AG20443 (cell line): ENCODE measurements around the gene TRAPPC6A.
A peak's percentile ranks its signal among the peaks of the same experiment; 100 is the strongest.

Experiments
- DNase-seq: peaks from one replicate; pipeline ENCODE4 v3.0.0; 2012; ENCODE audit warnings: low spot score, mixed read lengths

Gene TRAPPC6A

DNA sequence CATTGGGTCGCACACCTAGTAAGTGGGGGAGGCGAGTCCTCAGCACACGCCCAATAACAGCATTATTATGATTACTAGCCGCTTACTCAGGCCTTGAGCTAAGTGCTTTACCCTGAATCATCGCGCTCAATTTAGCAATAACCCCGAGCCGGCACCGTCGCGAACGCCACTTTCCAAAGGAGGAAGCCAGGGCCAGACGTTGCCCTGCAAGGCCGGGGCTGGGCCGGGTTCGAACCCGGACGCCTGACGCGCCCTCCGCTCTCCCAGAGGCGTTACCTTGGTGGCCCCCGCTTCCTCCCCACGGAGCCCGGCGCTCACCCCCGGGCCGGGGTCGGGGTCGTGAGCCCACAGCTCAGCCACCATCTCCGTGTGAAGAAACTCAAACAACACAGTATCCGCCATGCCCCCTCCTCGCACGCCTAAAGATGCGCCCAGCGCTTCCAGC lies at the start of gene TRAPPC6A:
Gene TRAPPC6A, minus strand, starts transcription at position 421 of the 445 bp plus-strand sequence. Its CDS starts 19 bp downstream, at position 402.
- peak; percentile 67 for DNase-seq

GRCh38 chr19:45224645-45225044 lies 46.6 kb upstream of the TRAPPC6A start:
- no peak for DNase-seq

DNA sequence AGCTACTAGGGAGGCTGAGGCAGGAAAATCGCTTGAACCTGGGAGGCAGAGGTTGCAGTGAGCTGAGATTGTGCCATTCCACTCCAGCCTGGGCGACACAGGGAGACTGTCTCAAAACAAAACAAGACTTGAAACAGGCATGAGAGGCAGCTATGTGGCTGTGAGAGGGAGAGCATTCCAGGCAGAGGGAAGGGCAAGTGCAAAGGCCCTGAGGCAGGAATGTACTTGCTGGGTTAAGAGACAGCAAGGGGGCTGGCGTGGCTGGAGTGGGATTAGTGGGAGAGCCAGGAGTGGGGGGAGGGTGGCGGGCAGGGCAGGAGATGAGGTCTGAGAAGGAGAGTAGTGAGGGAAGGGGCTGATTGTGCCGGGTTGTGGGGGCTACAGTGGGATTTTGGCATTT lies 45.8 kb upstream of the TRAPPC6A start:
- no peak for DNase-seq

DNA sequence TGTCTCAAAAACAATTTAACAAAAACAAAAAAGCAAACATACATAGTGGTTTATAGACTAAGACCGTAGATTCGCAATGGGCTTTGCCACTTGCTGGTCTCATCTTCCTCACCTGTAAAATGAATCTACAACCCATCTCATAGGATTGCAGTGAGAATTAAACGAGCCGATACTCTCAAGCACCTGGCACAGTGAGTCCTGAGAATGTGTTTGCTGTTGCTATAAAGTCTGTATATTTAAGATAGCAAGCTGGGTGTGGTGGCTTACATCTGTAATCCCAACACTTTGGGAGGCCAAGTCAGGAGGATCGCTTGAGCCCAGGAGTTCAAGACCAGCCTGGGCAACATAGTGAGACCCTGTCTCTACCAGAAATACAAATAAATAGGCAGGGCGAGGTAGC lies 44.7 kb upstream of the TRAPPC6A start:
- no peak for DNase-seq

GRCh38 chr19:45218911-45219743 lies 41.1 kb upstream of the TRAPPC6A start:
- DNase-seq, result no peak

DNA sequence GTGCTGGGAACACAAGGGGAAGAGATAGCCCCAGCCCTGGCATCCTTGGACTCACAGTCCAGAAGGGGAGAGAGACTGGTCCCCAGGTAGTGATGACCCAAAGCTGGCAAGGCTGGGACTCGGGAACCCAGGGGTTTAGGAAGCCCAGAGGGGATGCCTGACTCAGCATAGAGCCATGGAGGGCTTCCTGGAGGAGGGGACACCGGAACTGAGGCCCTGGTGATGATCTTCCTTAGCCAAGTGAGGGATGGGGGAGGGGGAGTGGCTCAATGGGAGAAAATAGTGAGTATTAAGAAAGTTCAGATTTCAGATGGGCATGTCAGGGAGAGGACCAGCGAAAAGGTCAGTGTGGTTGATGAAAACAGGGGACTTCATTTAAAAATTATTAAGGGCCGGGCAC lies 40.4 kb upstream of the TRAPPC6A start:
- no peak for DNase-seq

DNA sequence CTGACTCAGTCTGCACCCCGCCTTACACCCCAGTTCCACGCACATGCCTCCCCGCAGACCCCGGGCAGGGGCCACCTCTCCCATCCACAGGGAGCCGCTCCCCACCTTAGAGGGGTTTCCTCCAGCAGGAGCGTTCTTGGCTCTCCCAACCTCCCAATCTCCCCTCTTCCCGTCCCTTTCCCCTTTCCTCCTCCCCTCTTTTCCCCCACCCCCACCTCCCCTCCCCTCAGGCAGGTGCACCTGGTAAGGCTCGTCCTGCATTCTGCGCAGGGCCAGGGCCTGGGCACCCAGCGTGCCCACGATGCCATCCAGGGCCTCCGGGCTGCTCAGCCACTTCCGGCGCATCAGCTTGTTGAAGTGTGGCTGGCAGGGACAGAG lies 39.9 kb upstream of the TRAPPC6A start:
- no peak for DNase-seq

DNA sequence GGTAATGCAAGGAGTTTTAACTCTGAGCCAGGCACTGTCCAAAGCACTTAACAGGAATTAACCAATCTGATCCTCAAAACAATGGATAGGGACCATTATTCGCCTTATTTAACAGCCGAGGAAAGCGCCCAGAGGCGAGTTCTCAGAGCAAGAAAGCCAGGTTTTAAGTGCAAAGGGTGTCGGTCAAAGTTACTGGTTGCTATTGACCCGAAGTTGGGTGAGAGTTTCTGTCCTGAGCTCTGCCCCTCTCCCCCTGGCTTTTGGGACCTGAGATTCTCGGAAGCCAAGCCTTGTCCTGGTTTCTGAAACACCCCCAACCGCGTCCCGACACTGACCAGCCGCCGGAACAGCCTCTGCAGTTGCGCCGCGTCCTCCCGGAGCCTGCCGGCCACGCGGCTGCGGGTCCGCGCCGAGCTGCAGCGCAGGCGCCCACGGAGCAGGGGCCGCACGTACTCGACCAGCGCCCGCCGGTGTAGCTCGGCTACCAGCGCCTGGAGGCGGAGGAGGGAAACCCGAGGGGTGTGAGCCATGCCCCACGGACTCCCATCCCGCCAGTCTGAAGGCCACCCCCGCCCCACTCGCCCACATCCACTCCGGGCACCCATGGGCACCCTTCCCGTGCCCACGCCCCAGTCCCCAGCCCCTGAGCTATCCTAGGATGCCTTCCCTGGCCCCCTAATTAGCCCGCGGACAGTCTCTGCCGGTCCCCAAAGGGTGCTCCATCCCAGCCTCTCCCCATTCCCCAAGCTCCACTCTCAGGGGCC lies 39.3 kb upstream of the TRAPPC6A start:
- peak; percentile 48 for DNase-seq

- DNase-seq, result no peak
Observed at GRCh38 chr19:45216667-45217066, 38.6 kb upstream of the TRAPPC6A start.

DNA sequence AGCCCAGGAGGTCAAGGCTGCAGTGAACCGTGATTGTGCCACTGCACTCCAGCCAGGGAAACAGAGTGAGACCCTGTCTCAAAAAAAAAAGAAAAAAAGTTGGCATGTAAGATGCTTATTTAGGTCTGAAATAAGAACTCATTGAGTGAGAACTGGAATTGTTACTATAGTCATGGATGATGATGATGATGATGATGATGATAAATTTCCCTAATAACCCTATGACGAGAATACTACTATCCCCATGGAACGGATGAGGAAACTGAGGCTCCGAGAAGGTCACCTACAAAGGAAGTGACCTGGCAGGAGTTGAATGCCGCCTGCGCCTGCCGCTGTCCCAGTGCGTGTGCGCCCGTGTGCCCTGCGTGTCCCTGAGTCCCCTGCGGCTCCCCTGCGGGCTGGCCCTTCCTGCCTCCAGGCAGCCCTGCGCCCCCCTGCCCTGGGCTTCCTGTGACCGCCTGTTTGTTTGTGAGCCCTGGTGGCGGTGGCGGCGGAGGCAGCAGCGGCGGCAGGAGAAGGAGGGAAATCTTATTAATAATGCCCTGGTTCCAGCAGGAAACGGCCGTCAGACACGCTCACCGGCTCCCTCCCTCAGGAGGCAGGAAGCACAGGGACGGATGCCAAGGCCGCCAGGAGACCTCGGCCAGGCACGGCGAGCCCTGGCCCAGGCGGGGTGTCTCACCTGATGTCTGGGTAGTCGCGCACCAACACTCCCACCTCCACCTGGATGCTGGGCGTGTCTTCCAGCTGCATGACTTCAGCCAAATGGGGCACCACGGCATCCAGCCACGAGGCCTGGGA lies 37.6 kb upstream of the TRAPPC6A start:
- no peak for DNase-seq

- DNase-seq, result no peak
Observed at GRCh38 chr19:45213031-45213430, 35.0 kb upstream of the TRAPPC6A start.

DNA sequence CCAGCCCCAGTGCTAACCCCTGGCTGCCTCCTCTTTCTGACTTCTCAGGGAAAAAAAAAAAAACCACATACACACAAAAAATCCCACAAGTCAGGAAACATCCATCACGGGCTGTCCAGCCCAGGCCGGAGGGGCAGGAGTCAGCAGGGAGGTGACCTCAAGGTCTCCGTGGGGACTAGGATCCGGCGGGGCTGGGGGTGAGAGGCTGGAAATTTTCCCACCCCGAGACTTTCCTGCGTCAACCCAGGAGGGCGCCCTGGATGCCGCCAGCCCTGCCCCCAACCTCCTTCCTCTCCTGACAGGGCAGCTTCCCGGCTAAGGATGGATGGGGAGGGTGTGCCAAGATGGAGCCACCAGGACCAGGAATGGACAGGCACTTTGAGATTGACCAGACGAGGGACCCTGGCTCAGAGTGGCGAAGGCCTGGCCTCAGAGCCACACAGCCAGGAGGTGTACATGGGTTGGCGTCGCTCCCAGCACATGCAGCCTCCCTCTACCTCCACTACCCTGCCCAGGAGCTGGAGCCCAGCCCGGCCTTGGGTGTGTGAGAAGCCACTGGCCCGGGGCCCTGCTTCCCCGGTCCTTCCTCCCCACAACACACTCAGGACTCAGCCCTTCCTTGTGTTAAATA lies 33.8 kb upstream of the TRAPPC6A start:
- no peak for DNase-seq

DNA sequence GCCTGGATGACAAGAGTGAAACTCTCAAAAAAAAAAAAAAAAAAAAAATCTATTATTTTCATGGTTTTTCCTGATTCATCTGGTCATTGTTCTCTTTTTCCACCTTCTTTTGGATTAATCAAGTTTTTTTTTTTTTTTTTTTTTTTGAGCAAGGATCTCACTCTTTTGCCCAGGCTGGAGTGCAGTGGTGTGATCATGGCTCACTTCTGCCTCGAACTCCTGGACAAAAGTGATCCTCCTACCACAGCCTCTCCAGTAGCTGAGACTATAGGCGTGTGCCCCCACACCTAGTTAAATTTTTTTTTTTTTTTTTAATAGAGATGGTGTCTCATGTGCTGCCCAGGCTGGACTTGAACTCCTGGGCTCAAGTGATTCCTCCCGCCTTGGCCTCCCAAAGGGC lies 28.3 kb upstream of the TRAPPC6A start:
- no peak for DNase-seq

- DNase-seq, result no peak
Observed at GRCh38 chr19:45205810-45206209, 27.8 kb upstream of the TRAPPC6A start.

GRCh38 chr19:45202637-45203036 lies 24.6 kb upstream of the TRAPPC6A start:
- DNase-seq, result no peak

GRCh38 chr19:45200568-45200967 lies 22.5 kb upstream of the TRAPPC6A start:
- no peak for DNase-seq

- peak; percentile 73 for DNase-seq
Observed at GRCh38 chr19:45195764-45196163, 17.7 kb upstream of the TRAPPC6A start.

- no peak for DNase-seq
Observed at GRCh38 chr19:45191375-45191774, 13.3 kb upstream of the TRAPPC6A start.

DNA sequence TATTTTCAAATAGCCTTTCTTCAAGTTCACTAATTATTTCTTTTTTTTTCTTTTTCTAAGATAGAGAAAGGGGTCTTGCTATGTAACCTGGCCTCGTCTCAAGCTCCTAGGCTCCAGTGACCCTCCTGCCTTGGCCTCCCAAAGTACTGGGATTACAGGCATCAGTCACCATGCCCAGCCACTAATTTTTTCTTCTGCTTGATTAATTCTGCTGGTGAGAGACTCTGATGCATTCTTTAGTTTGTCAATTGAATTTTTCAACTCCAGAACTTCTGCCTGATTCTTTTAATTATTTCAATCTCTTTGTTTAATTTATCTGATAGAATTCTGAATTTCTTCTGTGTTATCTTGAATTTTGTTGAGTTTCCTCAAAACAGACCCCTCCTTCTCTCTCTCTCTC lies 11.9 kb upstream of the TRAPPC6A start:
- no peak for DNase-seq

DNA sequence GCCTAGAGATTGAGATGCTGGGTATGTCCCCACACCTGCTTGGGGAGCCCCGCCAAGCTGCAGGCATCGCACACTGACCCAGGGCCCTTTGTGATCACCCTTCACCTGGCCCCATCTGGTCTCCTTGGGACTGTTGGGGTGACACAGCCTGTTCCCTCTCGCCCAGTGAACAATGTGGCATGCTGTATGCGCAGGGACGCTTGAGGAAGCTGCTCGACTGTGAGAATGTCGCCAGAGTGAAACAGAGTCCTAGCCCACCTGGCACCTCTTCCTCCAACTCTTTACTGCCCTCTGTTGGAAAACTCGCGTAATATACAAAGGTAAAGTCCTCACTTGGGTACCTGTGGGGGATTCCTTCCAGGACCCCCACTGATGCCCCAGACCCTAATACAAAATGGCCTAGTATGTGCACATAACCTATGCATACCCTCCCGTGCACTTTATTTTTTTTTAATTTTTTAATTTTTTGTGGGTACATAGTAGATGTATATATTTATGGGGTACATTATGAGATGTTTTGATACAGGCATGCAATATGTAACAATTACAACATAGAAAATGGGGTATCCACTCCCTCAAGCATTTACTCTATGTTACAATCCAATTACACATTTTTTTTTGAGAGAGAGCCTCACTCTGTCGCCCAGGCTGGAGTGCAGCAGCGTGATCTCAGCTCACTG lies 9.5 kb upstream of the TRAPPC6A start:
- DNase-seq, result peak; percentile 27
